GM19452 (cell line): ENCODE measurements around the gene MAP1LC3B.

Experiments
- ATAC-seq: cut with Tn5 transposase; IDR thresholded peaks from one replicate; pipeline ENCODE4 v1.9.1; 2021; ENCODE audit not compliant: unreplicated experiment

The MAP1LC3B gene

GRCh38 chr16:87407511-87408112 is 15.5 kb downstream of the MAP1LC3B start:
- no peak for ATAC-seq

GRCh38 chr16:87409153-87409552 is 17.0 kb downstream of the MAP1LC3B start:
- ATAC-seq: no peak

- ATAC-seq: no peak
These were observed 17.6 kb downstream of the MAP1LC3B start for GRCh38 chr16:87409781-87410180.

GRCh38 chr16:87410530-87410929 is 18.4 kb downstream of the MAP1LC3B start:
- ATAC-seq: no peak

- no peak for ATAC-seq
These were observed 18.8 kb downstream of the MAP1LC3B start for GRCh38 chr16:87410968-87411367.

- no peak for ATAC-seq
These were observed 19.5 kb downstream of the MAP1LC3B start for GRCh38 chr16:87411375-87412271.

GRCh38 chr16:87412371-87412995 is 20.3 kb downstream of the MAP1LC3B start:
- no peak for ATAC-seq

GRCh38 chr16:87412996-87413421 is 20.9 kb downstream of the MAP1LC3B start:
- no peak for ATAC-seq

- ATAC-seq: no peak
These were observed 22.1 kb downstream of the MAP1LC3B start for GRCh38 chr16:87414251-87414680.

- ATAC-seq: no peak
These were observed 23.3 kb downstream of the MAP1LC3B start for GRCh38 chr16:87415441-87415840.

- ATAC-seq: no peak
These were observed 24.8 kb downstream of the MAP1LC3B start for GRCh38 chr16:87416826-87417527.

- ATAC-seq: no peak
These were observed 25.4 kb downstream of the MAP1LC3B start for GRCh38 chr16:87417528-87417910.

GRCh38 chr16:87418216-87418615 is 26.1 kb downstream of the MAP1LC3B start:
- no peak for ATAC-seq

- ATAC-seq: no peak
These were observed 26.5 kb downstream of the MAP1LC3B start for GRCh38 chr16:87418644-87419043.

- no peak for ATAC-seq
These were observed 28.2 kb downstream of the MAP1LC3B start for GRCh38 chr16:87420026-87421002.

GRCh38 chr16:87421003-87421912 is 29.1 kb downstream of the MAP1LC3B start:
- ATAC-seq: no peak

- no peak for ATAC-seq
These were observed 30.0 kb downstream of the MAP1LC3B start for GRCh38 chr16:87422106-87422505.

- ATAC-seq: no peak
These were observed 31.3 kb downstream of the MAP1LC3B start for GRCh38 chr16:87423429-87423828.

GRCh38 chr16:87424266-87424665 is 32.1 kb downstream of the MAP1LC3B start:
- ATAC-seq: no peak
